Measurements from ENCODE around the gene PTGFR.

PTGFR gene

GRCh38 chr1:78520216-78520615 is 29.4 kb downstream of the PTGFR start:
- no peak overlapping the region for H3K9ac ChIP-seq (ENCODE audit: low read length)
- peaks cover 2% of the 10 kb centered on the region for H3K36me3 ChIP-seq (ENCODE audit: control insufficient read depth, insufficient read depth, low read length, severe bottlenecking)
- no peak overlapping the region for H3K4me3 ChIP-seq (ENCODE audit: low read length)
- H3K9me3 ChIP-seq (ENCODE audit: control insufficient read depth, low read length), result no peaks in the 10 kb centered on the region
- H3K4me1 ChIP-seq (ENCODE audit: control insufficient read depth, insufficient read depth, low read length), result peaks cover 3% of the 10 kb centered on the region
- H3K27me3 ChIP-seq (replicated peaks; ENCODE audit: control insufficient read depth, insufficient read depth, low read length), result no peaks in the 10 kb centered on the region
- no peak for DNase-seq (ENCODE audit: low read depth)

GRCh38 chr1:78520843-78521242 is 30.1 kb downstream of the PTGFR start:
- H3K4me1 ChIP-seq (ENCODE audit: control insufficient read depth, insufficient read depth, low read length), result peaks cover 3% of the 10 kb centered on the region
- no peaks in the 10 kb centered on the region for H3K36me3 ChIP-seq (ENCODE audit: control insufficient read depth, insufficient read depth, low read length, severe bottlenecking)
- H3K9me3 ChIP-seq (ENCODE audit: control insufficient read depth, low read length), result no peaks in the 10 kb centered on the region

GRCh38 chr1:78522136-78522535 is 31.4 kb downstream of the PTGFR start:
- H3K4me3 ChIP-seq (ENCODE audit: low read length), result peak overlapping the region; percentile 78
- H3K9ac ChIP-seq (ENCODE audit: low read length), result peak overlapping the region; percentile 71
- H3K27me3 ChIP-seq (replicated peaks; ENCODE audit: control insufficient read depth, insufficient read depth, low read length), result no peaks in the 10 kb centered on the region
- H3K4me1 ChIP-seq (ENCODE audit: control insufficient read depth, insufficient read depth, low read length), result no peaks in the 10 kb centered on the region
- no peak for DNase-seq (ENCODE audit: low read depth)
- H3K9me3 ChIP-seq (ENCODE audit: control insufficient read depth, low read length), result no peaks in the 10 kb centered on the region
- H3K36me3 ChIP-seq (ENCODE audit: control insufficient read depth, insufficient read depth, low read length, severe bottlenecking), result no peaks in the 10 kb centered on the region

More at GRCh38 chr1:78520843-78521242, 30.1 kb downstream of the PTGFR start:
- no peak overlapping the region for H3K9ac ChIP-seq (ENCODE audit: low read length)
- DNase-seq (ENCODE audit: low read depth), result no peak
- H3K4me3 ChIP-seq (ENCODE audit: low read length), result no peak overlapping the region
- no peaks in the 10 kb centered on the region for H3K27me3 ChIP-seq (replicated peaks; ENCODE audit: control insufficient read depth, insufficient read depth, low read length)

- Histone ChIP-seq H3K27me3 (replicated peaks; ENCODE audit: control insufficient read depth, insufficient read depth, low read length) (no peaks in the 10 kb centered on the region), H3K4me1 (ENCODE audit: control insufficient read depth, insufficient read depth, low read length) (no peaks in the 10 kb centered on the region), H3K4me3 (ENCODE audit: low read length) (no peak overlapping the region), H3K9ac (ENCODE audit: low read length) (no peak overlapping the region), H3K9me3 (ENCODE audit: control insufficient read depth, low read length) (no peaks in the 10 kb centered on the region), H3K36me3 (ENCODE audit: control insufficient read depth, insufficient read depth, low read length, severe bottlenecking) (no peaks in the 10 kb centered on the region)
- DNase-seq (ENCODE audit: low read depth), result no peak
Observed at GRCh38 chr1:78526496-78526895, 35.7 kb downstream of the PTGFR start.

- Histone ChIP-seq H3K36me3 (ENCODE audit: control insufficient read depth, insufficient read depth, low read length, severe bottlenecking) (no peaks in the 10 kb centered on the region), H3K4me3 (ENCODE audit: low read length) (no peak overlapping the region), H3K4me1 (ENCODE audit: control insufficient read depth, insufficient read depth, low read length) (no peaks in the 10 kb centered on the region), H3K9me3 (ENCODE audit: control insufficient read depth, low read length) (no peaks in the 10 kb centered on the region), H3K27me3 (replicated peaks; ENCODE audit: control insufficient read depth, insufficient read depth, low read length) (no peaks in the 10 kb centered on the region), H3K9ac (ENCODE audit: low read length) (no peak overlapping the region)
- no peak for DNase-seq (ENCODE audit: low read depth)
Observed at GRCh38 chr1:78527706-78528105, 36.9 kb downstream of the PTGFR start.

- H3K4me3 ChIP-seq (ENCODE audit: low read length), result no peak overlapping the region
- DNase-seq (ENCODE audit: low read depth), result no peak
- peaks cover 10% of the 10 kb centered on the region for H3K4me1 ChIP-seq (ENCODE audit: control insufficient read depth, insufficient read depth, low read length)
- H3K36me3 ChIP-seq (ENCODE audit: control insufficient read depth, insufficient read depth, low read length, severe bottlenecking), result peaks cover 16% of the 10 kb centered on the region
- no peaks in the 10 kb centered on the region for H3K9me3 ChIP-seq (ENCODE audit: control insufficient read depth, low read length)
- no peak overlapping the region for H3K9ac ChIP-seq (ENCODE audit: low read length)
- no peaks in the 10 kb centered on the region for H3K27me3 ChIP-seq (replicated peaks; ENCODE audit: control insufficient read depth, insufficient read depth, low read length)
Observed at GRCh38 chr1:78533527-78533926, 42.8 kb downstream of the PTGFR start.

- DNase-seq (ENCODE audit: low read depth), result no peak
- H3K4me1 ChIP-seq (ENCODE audit: control insufficient read depth, insufficient read depth, low read length), result peaks cover 10% of the 10 kb centered on the region
- H3K9ac ChIP-seq (ENCODE audit: low read length), result no peak overlapping the region
- H3K27me3 ChIP-seq (replicated peaks; ENCODE audit: control insufficient read depth, insufficient read depth, low read length), result no peaks in the 10 kb centered on the region
- no peaks in the 10 kb centered on the region for H3K9me3 ChIP-seq (ENCODE audit: control insufficient read depth, low read length)
- peaks cover 16% of the 10 kb centered on the region for H3K36me3 ChIP-seq (ENCODE audit: control insufficient read depth, insufficient read depth, low read length, severe bottlenecking)
- no peak overlapping the region for H3K4me3 ChIP-seq (ENCODE audit: low read length)
Observed at GRCh38 chr1:78535286-78535685, 44.5 kb downstream of the PTGFR start.

GRCh38 chr1:78536427-78536826 is 45.7 kb downstream of the PTGFR start:
- H3K4me1 ChIP-seq (ENCODE audit: control insufficient read depth, insufficient read depth, low read length), result peaks cover 10% of the 10 kb centered on the region
- peaks cover 16% of the 10 kb centered on the region for H3K36me3 ChIP-seq (ENCODE audit: control insufficient read depth, insufficient read depth, low read length, severe bottlenecking)
- H3K9me3 ChIP-seq (ENCODE audit: control insufficient read depth, low read length), result no peaks in the 10 kb centered on the region
- H3K9ac ChIP-seq (ENCODE audit: low read length), result no peak overlapping the region
- DNase-seq (ENCODE audit: low read depth), result peak; percentile 33
- H3K4me3 ChIP-seq (ENCODE audit: low read length), result no peak overlapping the region
- H3K27me3 ChIP-seq (replicated peaks; ENCODE audit: control insufficient read depth, insufficient read depth, low read length), result no peaks in the 10 kb centered on the region

GRCh38 chr1:78540048-78540447 is 49.3 kb downstream of the PTGFR start:
- peak; percentile 27 for DNase-seq (ENCODE audit: low read depth)
- H3K4me3 ChIP-seq (ENCODE audit: low read length), result no peak overlapping the region
- H3K4me1 ChIP-seq (ENCODE audit: control insufficient read depth, insufficient read depth, low read length), result peaks cover 10% of the 10 kb centered on the region
- no peak overlapping the region for H3K9ac ChIP-seq (ENCODE audit: low read length)
- no peaks in the 10 kb centered on the region for H3K9me3 ChIP-seq (ENCODE audit: control insufficient read depth, low read length)
- H3K36me3 ChIP-seq (ENCODE audit: control insufficient read depth, insufficient read depth, low read length, severe bottlenecking), result peaks cover 16% of the 10 kb centered on the region
- H3K27me3 ChIP-seq (replicated peaks; ENCODE audit: control insufficient read depth, insufficient read depth, low read length), result no peaks in the 10 kb centered on the region

GRCh38 chr1:78541479-78541878 is 50.7 kb downstream of the PTGFR start:
- DNase-seq (ENCODE audit: low read depth), result no peak
- Histone ChIP-seq H3K4me1 (ENCODE audit: control insufficient read depth, insufficient read depth, low read length) (peaks cover 8% of the 10 kb centered on the region), H3K9ac (ENCODE audit: low read length) (no peak overlapping the region), H3K4me3 (ENCODE audit: low read length) (no peak overlapping the region), H3K9me3 (ENCODE audit: control insufficient read depth, low read length) (no peaks in the 10 kb centered on the region), H3K27me3 (replicated peaks; ENCODE audit: control insufficient read depth, insufficient read depth, low read length) (no peaks in the 10 kb centered on the region), H3K36me3 (ENCODE audit: control insufficient read depth, insufficient read depth, low read length, severe bottlenecking) (peaks cover 16% of the 10 kb centered on the region)

GRCh38 chr1:78543941-78544643 is 53.3 kb downstream of the PTGFR start:
- no peak for DNase-seq (ENCODE audit: low read depth)
- Histone ChIP-seq H3K27me3 (replicated peaks; ENCODE audit: control insufficient read depth, insufficient read depth, low read length) (no peaks in the 10 kb centered on the region), H3K9ac (ENCODE audit: low read length) (no peak overlapping the region), H3K4me3 (ENCODE audit: low read length) (no peak overlapping the region), H3K36me3 (ENCODE audit: control insufficient read depth, insufficient read depth, low read length, severe bottlenecking) (no peaks in the 10 kb centered on the region), H3K9me3 (ENCODE audit: control insufficient read depth, low read length) (peaks cover 1% of the 10 kb centered on the region), H3K4me1 (ENCODE audit: control insufficient read depth, insufficient read depth, low read length) (peaks cover 6% of the 10 kb centered on the region)

GRCh38 chr1:78547081-78547480 is 56.3 kb downstream of the PTGFR start:
- H3K4me1 ChIP-seq (ENCODE audit: control insufficient read depth, insufficient read depth, low read length), result peaks cover 6% of the 10 kb centered on the region
- peaks cover 17% of the 10 kb centered on the region for H3K9me3 ChIP-seq (ENCODE audit: control insufficient read depth, low read length)
- H3K27me3 ChIP-seq (replicated peaks; ENCODE audit: control insufficient read depth, insufficient read depth, low read length), result no peaks in the 10 kb centered on the region
- DNase-seq (ENCODE audit: low read depth), result no peak
- H3K9ac ChIP-seq (ENCODE audit: low read length), result no peak overlapping the region
- no peak overlapping the region for H3K4me3 ChIP-seq (ENCODE audit: low read length)
- H3K36me3 ChIP-seq (ENCODE audit: control insufficient read depth, insufficient read depth, low read length, severe bottlenecking), result no peaks in the 10 kb centered on the region
